SK-N-SH treated with all-trans-retinoic acid at 6 μM for 48 hours (cell line): ENCODE data around the gene AGO1.
A peak's percentile ranks its signal among the peaks of the same experiment; 100 is the strongest.

Experiments
- ATAC-seq: fragments of 200-7000 bp; cut with Tn5 transposase; 3 replicates; pipeline ENCODE4 v1.9.1; 2020; ENCODE audit warnings: mild to moderate bottlenecking, moderate library complexity
- ARNTL ChIP-seq: fragments of 450-650 bp; formaldehyde crosslinking; IDR thresholded peaks from 2 replicates; pipeline ENCODE4 v1.5.0; 2020; ENCODE audit warnings: low read depth, mild to moderate bottlenecking, moderate library complexity, borderline replicate concordance
- BACH2 ChIP-seq: fragments of 250-450 bp; sonication (Bioruptor Pico); IDR thresholded peaks from 2 replicates; pipeline ENCODE4 v1.9.0; 2021; ENCODE audit warnings: mild to moderate bottlenecking, borderline replicate concordance
- CSDC2 ChIP-seq: fragments of 250-450 bp; sonication (Bioruptor Pico); IDR thresholded peaks from 2 replicates; pipeline ENCODE4 v1.5.0; 2020; ENCODE audit warnings: mild to moderate bottlenecking, moderate library complexity
- ESRRG ChIP-seq: fragments of 250-450 bp; sonication (Bioruptor Pico); IDR thresholded peaks from 2 replicates; pipeline ENCODE4 v1.6.1; 2021; ENCODE audit warnings: mild to moderate bottlenecking
- ISL1 ChIP-seq: fragments of 250-450 bp; sonication (Bioruptor Pico); IDR thresholded peaks from 2 replicates; pipeline ENCODE4 v2.1.2; 2022; ENCODE audit warnings: mild to moderate bottlenecking, moderate library complexity
- PATZ1 ChIP-seq: fragments of 250-450 bp; sonication (Bioruptor Pico); IDR thresholded peaks from 2 replicates; pipeline ENCODE4 v1.8.0; 2020; ENCODE audit warnings: mild to moderate bottlenecking, moderate library complexity, borderline replicate concordance
- POU6F1 ChIP-seq: fragments of 250-450 bp; sonication (Bioruptor Pico); IDR thresholded peaks from 2 replicates; pipeline ENCODE4 v1.8.0; 2021; ENCODE audit warnings: low read depth, mild to moderate bottlenecking, moderate library complexity, borderline replicate concordance
- PPARA ChIP-seq: fragments of 250-450 bp; sonication (Bioruptor Pico); IDR thresholded peaks from 2 replicates; pipeline ENCODE4 v1.5.0; 2020; ENCODE audit warnings: mild to moderate bottlenecking, borderline replicate concordance
- RARB ChIP-seq: fragments of 250-450 bp; sonication (Bioruptor Pico); IDR thresholded peaks from 2 replicates; pipeline ENCODE4 v1.8.0; 2021; ENCODE audit warnings: mild to moderate bottlenecking, moderate library complexity
- SNAI2 ChIP-seq: fragments of 250-450 bp; sonication (Bioruptor Pico); IDR thresholded peaks from 2 replicates; pipeline ENCODE4 v1.5.0; 2020; ENCODE audit warnings: mild to moderate bottlenecking, moderate library complexity
- TCF4 ChIP-seq: fragments of 250-450 bp; sonication (Bioruptor Pico); IDR thresholded peaks from 2 replicates; pipeline ENCODE4 v1.8.0; 2021; ENCODE audit warnings: mild to moderate bottlenecking, moderate library complexity, borderline replicate concordance
- TOX ChIP-seq: fragments of 250-450 bp; sonication (Bioruptor Pico); IDR thresholded peaks from 2 replicates; pipeline ENCODE4 v1.8.0; 2021; ENCODE audit warnings: mild to moderate bottlenecking, moderate library complexity, borderline replicate concordance
- ZC3H10 ChIP-seq: fragments of 250-450 bp; sonication (Bioruptor Pico); IDR thresholded peaks from 2 replicates; pipeline ENCODE4 v1.5.1; 2021; ENCODE audit warnings: mild to moderate bottlenecking, moderate library complexity
- ZFP3 ChIP-seq: fragments of 250-450 bp; sonication (Bioruptor Pico); IDR thresholded peaks from 2 replicates; pipeline ENCODE4 v1.5.0; 2020; ENCODE audit warnings: mild to moderate bottlenecking, moderate library complexity
- ZFP30 ChIP-seq: fragments of 450-650 bp; formaldehyde crosslinking; IDR thresholded peaks from 2 replicates; pipeline ENCODE4 v1.5.0; 2022; ENCODE audit warnings: mild to moderate bottlenecking, moderate library complexity
- ZNF565 ChIP-seq: fragments of 450-650 bp; formaldehyde crosslinking; conservative IDR thresholded peaks from 2 replicates; pipeline ENCODE4 v1.5.0; 2020; ENCODE audit warnings: low read depth, mild to moderate bottlenecking, moderate library complexity
- ZNF8 ChIP-seq: fragments of 450-650 bp; formaldehyde crosslinking; IDR thresholded peaks from 2 replicates; pipeline ENCODE4 v1.5.0; 2020; ENCODE audit warnings: mild to moderate bottlenecking, moderate library complexity
- TF ChIP-seq, protein P1 (sequence below): fragments of 250-450 bp; sonication (Bioruptor Pico); IDR thresholded peaks from 2 replicates; pipeline ENCODE4 v1.5.1; 2020; ENCODE audit warnings: low read depth, mild to moderate bottlenecking, moderate library complexity
- TF ChIP-seq, protein P2 (sequence below): fragments of 250-450 bp; sonication (Bioruptor Pico); IDR thresholded peaks from 2 replicates; pipeline ENCODE4 v1.5.0; 2020; ENCODE audit warnings: mild to moderate bottlenecking, moderate library complexity

Gene AGO1

GRCh38 chr1:35932941-35933340 lies 49.9 kb downstream of the AGO1 start (continued):
- no peak for TF ChIP-seq PATZ1 (CRISPR knock-in tag)
- TF ChIP-seq BACH2 (CRISPR knock-in tag) = no peak
- no peak for TF ChIP-seq ZNF565 (CRISPR knock-in tag)
- TF ChIP-seq, protein P1, sequence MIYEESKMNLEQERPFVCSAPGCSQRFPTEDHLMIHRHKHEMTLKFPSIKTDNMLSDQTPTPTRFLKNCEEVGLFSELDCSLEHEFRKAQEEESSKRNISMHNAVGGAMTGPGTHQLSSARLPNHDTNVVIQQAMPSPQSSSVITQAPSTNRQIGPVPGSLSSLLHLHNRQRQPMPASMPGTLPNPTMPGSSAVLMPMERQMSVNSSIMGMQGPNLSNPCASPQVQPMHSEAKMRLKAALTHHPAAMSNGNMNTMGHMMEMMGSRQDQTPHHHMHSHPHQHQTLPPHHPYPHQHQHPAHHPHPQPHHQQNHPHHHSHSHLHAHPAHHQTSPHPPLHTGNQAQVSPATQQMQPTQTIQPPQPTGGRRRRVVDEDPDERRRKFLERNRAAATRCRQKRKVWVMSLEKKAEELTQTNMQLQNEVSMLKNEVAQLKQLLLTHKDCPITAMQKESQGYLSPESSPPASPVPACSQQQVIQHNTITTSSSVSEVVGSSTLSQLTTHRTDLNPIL (CRISPR knock-in tag) = no peak
- TF ChIP-seq ZC3H10 (CRISPR knock-in tag) = no peak
- TF ChIP-seq TCF4 (CRISPR knock-in tag) = no peak
- TF ChIP-seq ESRRG (CRISPR knock-in tag) = no peak

DNA sequence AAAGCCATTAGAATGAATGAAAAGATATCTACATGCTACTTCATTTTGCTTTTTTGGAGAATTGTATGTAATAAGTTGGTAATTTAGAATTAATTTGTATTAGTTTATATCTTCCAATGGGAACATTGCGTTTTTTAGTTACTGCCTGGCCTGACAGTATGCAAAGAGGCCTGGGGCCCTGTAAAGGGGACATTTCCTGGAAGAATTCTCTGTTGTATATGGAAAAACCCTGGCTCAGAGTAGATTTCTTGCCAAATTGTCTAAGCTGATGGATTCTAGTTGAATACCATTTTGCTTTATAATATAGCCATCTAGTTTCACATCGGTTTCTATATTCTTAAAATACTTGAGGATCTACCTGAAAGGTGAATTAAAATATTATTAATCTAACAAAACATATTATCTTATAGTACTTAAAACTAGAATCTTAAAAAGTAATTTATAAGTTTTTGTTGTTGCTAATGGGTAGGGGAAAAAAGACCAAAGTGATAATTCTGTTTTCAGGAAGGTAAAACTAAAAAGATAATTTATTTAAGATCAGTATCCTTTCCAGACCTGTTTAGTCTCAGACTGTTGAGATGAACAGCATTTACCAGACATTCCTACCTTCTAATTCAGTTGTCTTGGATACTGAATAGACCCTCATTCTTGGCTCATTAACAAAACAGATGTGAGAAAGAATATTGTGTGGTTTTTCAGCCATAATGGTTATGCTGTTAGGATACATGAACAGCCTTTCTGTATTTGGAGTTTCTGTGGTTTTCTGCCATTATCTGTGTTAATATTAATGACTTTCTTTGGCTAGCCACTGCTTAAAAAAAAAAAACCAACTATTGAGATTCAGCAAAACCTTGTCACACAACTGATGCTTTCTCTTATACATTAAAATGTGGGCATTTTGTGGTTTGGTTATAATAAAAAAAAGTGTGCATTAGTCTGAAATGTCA lies 52.7 kb downstream of the AGO1 start:
- no peak for TF ChIP-seq SNAI2 (CRISPR knock-in tag)
- peak; percentile 65; the same call in 1 of the 2 replicates for TF ChIP-seq TCF4 (CRISPR knock-in tag)
- ATAC-seq = no peak

DNA sequence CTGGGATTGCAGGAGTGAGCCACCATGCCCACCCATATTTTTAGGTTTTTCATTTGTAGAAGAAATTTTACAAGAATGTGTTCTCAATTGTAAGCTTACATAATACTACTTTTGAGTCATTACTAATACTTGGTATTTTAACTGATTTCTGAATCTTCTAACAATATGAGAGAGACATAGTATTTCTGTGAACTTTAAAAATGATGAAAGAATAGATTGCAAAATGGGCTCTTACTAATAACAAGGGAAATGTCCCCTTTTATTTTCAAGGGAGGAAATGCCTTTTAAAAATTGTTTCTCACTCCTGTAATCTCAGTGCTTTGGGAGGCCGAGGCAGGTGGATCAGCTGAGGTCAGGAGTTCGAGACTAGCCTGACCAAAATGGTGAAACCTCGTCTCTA lies 53.8 kb downstream of the AGO1 start:
- TF ChIP-seq, protein P2, sequence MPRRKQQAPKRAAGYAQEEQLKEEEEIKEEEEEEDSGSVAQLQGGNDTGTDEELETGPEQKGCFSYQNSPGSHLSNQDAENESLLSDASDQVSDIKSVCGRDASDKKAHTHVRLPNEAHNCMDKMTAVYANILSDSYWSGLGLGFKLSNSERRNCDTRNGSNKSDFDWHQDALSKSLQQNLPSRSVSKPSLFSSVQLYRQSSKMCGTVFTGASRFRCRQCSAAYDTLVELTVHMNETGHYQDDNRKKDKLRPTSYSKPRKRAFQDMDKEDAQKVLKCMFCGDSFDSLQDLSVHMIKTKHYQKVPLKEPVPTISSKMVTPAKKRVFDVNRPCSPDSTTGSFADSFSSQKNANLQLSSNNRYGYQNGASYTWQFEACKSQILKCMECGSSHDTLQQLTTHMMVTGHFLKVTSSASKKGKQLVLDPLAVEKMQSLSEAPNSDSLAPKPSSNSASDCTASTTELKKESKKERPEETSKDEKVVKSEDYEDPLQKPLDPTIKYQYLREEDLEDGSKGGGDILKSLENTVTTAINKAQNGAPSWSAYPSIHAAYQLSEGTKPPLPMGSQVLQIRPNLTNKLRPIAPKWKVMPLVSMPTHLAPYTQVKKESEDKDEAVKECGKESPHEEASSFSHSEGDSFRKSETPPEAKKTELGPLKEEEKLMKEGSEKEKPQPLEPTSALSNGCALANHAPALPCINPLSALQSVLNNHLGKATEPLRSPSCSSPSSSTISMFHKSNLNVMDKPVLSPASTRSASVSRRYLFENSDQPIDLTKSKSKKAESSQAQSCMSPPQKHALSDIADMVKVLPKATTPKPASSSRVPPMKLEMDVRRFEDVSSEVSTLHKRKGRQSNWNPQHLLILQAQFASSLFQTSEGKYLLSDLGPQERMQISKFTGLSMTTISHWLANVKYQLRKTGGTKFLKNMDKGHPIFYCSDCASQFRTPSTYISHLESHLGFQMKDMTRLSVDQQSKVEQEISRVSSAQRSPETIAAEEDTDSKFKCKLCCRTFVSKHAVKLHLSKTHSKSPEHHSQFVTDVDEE = no peak
- TF ChIP-seq CSDC2 (CRISPR knock-in tag) (no peak), TCF4 (CRISPR knock-in tag) (no peak)
- no peak for ATAC-seq

GRCh38 chr1:35939484-35939883 lies 56.5 kb downstream of the AGO1 start:
- ATAC-seq = no peak
- TF ChIP-seq TOX (CRISPR knock-in tag) (no peak), TCF4 (CRISPR knock-in tag) (no peak), ISL1 (CRISPR knock-in tag) (no peak), ZNF565 (CRISPR knock-in tag) (no peak), ZNF8 (CRISPR knock-in tag) (no peak), ARNTL (no peak), SNAI2 (CRISPR knock-in tag) (no peak), CSDC2 (CRISPR knock-in tag) (no peak), ZFP30 (no peak), ZC3H10 (CRISPR knock-in tag) (no peak), PPARA (CRISPR knock-in tag) (no peak), ZFP3 (no peak), PATZ1 (CRISPR knock-in tag) (no peak), BACH2 (CRISPR knock-in tag) (no peak), POU6F1 (no peak), RARB (no peak), ESRRG (CRISPR knock-in tag) (no peak)
- TF ChIP-seq, protein P2 = no peak
- TF ChIP-seq, protein P1 (CRISPR knock-in tag) = no peak
